WTC11 (cell line): Measurements from ENCODE around the gene UBALD1. TPM values are rescaled to one million over a fixed set of nuclear protein-coding genes. Genes with fewer than 3 reads are reported as not detected.

Source experiments
- ATAC-seq: fragments of 200-7000 bp; cut with Tn5 transposase; 2 replicates; pipeline ENCODE4 v1.10.0; 2021; ENCODE audit warnings: mild to moderate bottlenecking, moderate library complexity
- CTCF ChIA-PET: fragments of 300-600 bp; sonication (Branson Sonifier 250); formaldehyde crosslinking; loops from one replicate; lab custom pipeline; 2021; ENCODE audit warnings: antibody characterized with exemption; lab: Charles Lee
- POLR2A ChIA-PET: fragments of 350-600 bp; sonication (Branson Sonifier 250); formaldehyde crosslinking; loops from one replicate; lab custom pipeline; 2021; ENCODE audit warnings: antibody characterized with exemption; lab: Charles Lee
- DNase-seq: peaks from one replicate; pipeline ENCODE4 v3.0.0; 2021; ENCODE audit warnings: low spot score
- H3K27ac Mint-ChIP-seq: 2 replicates; pipeline ENCODE4 v1.8.0; 2021; ENCODE audit warnings: mixed read lengths
- H3K27me3 Mint-ChIP-seq: 2 replicates; pipeline ENCODE4 v1.8.0; 2021; ENCODE audit warnings: low read depth, mild to moderate bottlenecking, moderate library complexity, mixed read lengths
- H3K36me3 Mint-ChIP-seq: 2 replicates; pipeline ENCODE4 v1.8.0; 2021; ENCODE audit warnings: mixed read lengths
- H3K4me1 Mint-ChIP-seq: 2 replicates; pipeline ENCODE4 v1.8.0; 2022; ENCODE audit warnings: mixed read lengths
- H3K4me3 Mint-ChIP-seq: 2 replicates; pipeline ENCODE4 v1.8.0; 2021; ENCODE audit warnings: mild to moderate bottlenecking, moderate library complexity, mixed read lengths
- H3K9me3 Mint-ChIP-seq: 2 replicates; pipeline ENCODE4 v1.8.0; 2021; ENCODE audit warnings: mixed read lengths
- FOXP1 ChIP-seq: sonication (generic); formaldehyde crosslinking; IDR thresholded peaks from 2 replicates; pipeline ENCODE4 v1.8.0; 2022; ENCODE audit warnings: missing genetic modification reagents, mild to moderate bottlenecking, moderate library complexity, borderline replicate concordance
- GABPB1 ChIP-seq: sonication (generic); formaldehyde crosslinking; IDR thresholded peaks from 2 replicates; pipeline ENCODE4 v1.8.1; 2023; ENCODE audit warnings: mild to moderate bottlenecking, missing genetic modification reagents
- GRHL2 ChIP-seq: fragments of 250-450 bp; sonication (Bioruptor Pico); IDR thresholded peaks from 2 replicates; pipeline ENCODE4 v1.8.0; 2022; ENCODE audit warnings: mild to moderate bottlenecking, moderate library complexity; ENCODE audit not compliant: insufficient replicate concordance, severe bottlenecking
- HMGA2 ChIP-seq: fragments of 250-450 bp; sonication (Bioruptor Pico); IDR thresholded peaks from 2 replicates; pipeline ENCODE4 v1.4.0; 2021; ENCODE audit warnings: mild to moderate bottlenecking, moderate library complexity
- KAT7 ChIP-seq: sonication (generic); formaldehyde crosslinking; IDR thresholded peaks from 2 replicates; pipeline ENCODE4 v1.8.1; 2023; ENCODE audit warnings: missing genetic modification reagents, mild to moderate bottlenecking, borderline replicate concordance
- NR3C1 ChIP-seq: sonication (generic); formaldehyde crosslinking; conservative IDR thresholded peaks from 2 replicates; pipeline ENCODE4 v1.8.1; 2023; ENCODE audit warnings: low read depth, mild to moderate bottlenecking, missing genetic modification reagents
- TCF7 ChIP-seq: sonication (generic); formaldehyde crosslinking; IDR thresholded peaks from 2 replicates; pipeline ENCODE4 v1.8.0; 2022; ENCODE audit warnings: mild to moderate bottlenecking, low read depth, missing genetic modification reagents, moderate library complexity
- TEAD1 ChIP-seq: sonication (generic); formaldehyde crosslinking; IDR thresholded peaks from 2 replicates; pipeline ENCODE4 v1.8.0; 2022; ENCODE audit warnings: mild to moderate bottlenecking, missing genetic modification reagents
- ZNF138 ChIP-seq: sonication (generic); formaldehyde crosslinking; conservative IDR thresholded peaks from 2 replicates; pipeline ENCODE4 v1.8.1; 2022; ENCODE audit warnings: mild to moderate bottlenecking, moderate library complexity, missing genetic modification reagents
- ZNF263 ChIP-seq: sonication (generic); formaldehyde crosslinking; IDR thresholded peaks from 2 replicates; pipeline ENCODE4 v1.8.1; 2022; ENCODE audit warnings: low read depth, mild to moderate bottlenecking, moderate library complexity, missing genetic modification reagents
- ZNF396 ChIP-seq: fragments of 250-450 bp; sonication (Bioruptor Pico); IDR thresholded peaks from 2 replicates; pipeline ENCODE4 v1.8.0; 2021; ENCODE audit warnings: mild to moderate bottlenecking, moderate library complexity, borderline replicate concordance
- ZNF416 ChIP-seq: fragments of 250-450 bp; sonication (Bioruptor Pico); IDR thresholded peaks from 2 replicates; pipeline ENCODE4 v1.9.0; 2021; ENCODE audit warnings: mild to moderate bottlenecking, inconsistent platforms
- total RNA-seq: library from RNA; stranded (reverse); gene quantifications from 3 replicates; pipeline ENCODE4 v1.2.3, GENCODE V29; 2021
- TF ChIP-seq, protein P1 (sequence below): sonication (generic); formaldehyde crosslinking; IDR thresholded peaks from 2 replicates; pipeline ENCODE4 v1.8.1; 2023; ENCODE audit warnings: mild to moderate bottlenecking, missing genetic modification reagents
- TF ChIP-seq, protein P2 (sequence below): fragments of 250-450 bp; sonication (Bioruptor Pico); IDR thresholded peaks from 2 replicates; pipeline ENCODE4 v1.9.0; 2021; ENCODE audit warnings: mild to moderate bottlenecking
- TF ChIP-seq, protein P3 (sequence below): sonication (generic); formaldehyde crosslinking; IDR thresholded peaks from 2 replicates; pipeline ENCODE4 v1.8.1; 2022; ENCODE audit warnings: mild to moderate bottlenecking, missing genetic modification reagents, moderate library complexity, borderline replicate concordance
- TF ChIP-seq, protein P4 (sequence below): sonication (generic); formaldehyde crosslinking; IDR thresholded peaks from 2 replicates; pipeline ENCODE4 v1.8.1; 2023; ENCODE audit warnings: mild to moderate bottlenecking, missing genetic modification reagents, moderate library complexity
- TF ChIP-seq, protein P5 (sequence below): fragments of 250-450 bp; sonication (Bioruptor Pico); IDR thresholded peaks from 2 replicates; pipeline ENCODE4 v1.9.0; 2021; ENCODE audit warnings: mild to moderate bottlenecking
- TF ChIP-seq, protein P6 (sequence below): fragments of 250-450 bp; sonication (Bioruptor Pico); IDR thresholded peaks from 2 replicates; pipeline ENCODE4 v1.8.0; 2021; ENCODE audit warnings: mild to moderate bottlenecking
- TF ChIP-seq, protein P7 (sequence below): sonication (generic); formaldehyde crosslinking; IDR thresholded peaks from 2 replicates; pipeline ENCODE4 v1.8.1; 2022; ENCODE audit warnings: low read depth, mild to moderate bottlenecking, moderate library complexity, missing genetic modification reagents, borderline replicate concordance

The UBALD1 gene
- total RNA-seq, 1 experiment from 2014 or later = 56.8 TPM

DNA sequence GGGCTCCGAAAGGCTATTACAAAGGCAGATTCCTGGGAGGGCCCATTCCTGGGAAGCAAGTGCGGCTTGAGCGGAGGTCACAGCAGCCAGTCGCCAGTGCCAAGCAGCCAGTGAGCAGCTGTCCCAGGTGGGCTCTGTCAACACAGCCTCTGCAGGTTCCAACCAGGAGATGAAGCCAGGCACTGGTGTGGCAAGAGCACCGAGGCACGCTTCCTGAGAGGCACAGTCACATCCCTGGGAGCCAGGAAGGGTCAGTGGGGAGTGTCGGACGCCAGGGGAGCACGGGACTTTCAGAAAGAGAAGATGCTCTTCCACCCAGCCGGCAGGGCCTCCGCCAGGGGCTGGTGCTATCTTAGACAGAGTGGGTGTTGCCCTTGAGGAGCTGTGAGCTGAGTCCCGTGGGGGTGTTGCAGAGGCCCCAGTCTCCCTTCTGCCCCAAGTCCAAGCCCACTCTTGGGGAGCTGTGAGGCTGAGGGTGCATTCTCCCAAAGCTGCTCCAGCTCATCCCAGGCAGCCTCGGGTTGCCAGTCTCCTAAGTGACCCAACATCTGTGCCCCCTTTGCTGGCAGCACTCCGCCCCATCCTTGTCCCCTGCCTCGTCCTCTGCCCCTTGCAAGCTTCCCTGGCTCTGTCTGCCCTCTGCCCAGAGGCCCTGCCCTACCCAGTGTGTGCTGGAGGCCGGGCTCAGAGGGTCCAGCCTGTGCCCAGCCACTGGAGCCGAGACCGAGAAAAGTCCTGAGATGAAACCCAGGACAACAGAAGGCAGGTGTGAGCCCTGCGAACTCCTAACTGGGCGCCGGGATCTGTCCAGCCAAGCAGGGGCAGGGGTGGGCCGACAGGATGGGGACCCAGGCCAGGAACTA, 6.6 kb downstream of the UBALD1 start:
- TF ChIP-seq NR3C1 (no peak), TCF7 (CRISPR knock-in tag) (no peak), GABPB1 (CRISPR knock-in tag) (no peak), ZNF396 (CRISPR knock-in tag) (no peak)
- TF ChIP-seq, protein P1, sequence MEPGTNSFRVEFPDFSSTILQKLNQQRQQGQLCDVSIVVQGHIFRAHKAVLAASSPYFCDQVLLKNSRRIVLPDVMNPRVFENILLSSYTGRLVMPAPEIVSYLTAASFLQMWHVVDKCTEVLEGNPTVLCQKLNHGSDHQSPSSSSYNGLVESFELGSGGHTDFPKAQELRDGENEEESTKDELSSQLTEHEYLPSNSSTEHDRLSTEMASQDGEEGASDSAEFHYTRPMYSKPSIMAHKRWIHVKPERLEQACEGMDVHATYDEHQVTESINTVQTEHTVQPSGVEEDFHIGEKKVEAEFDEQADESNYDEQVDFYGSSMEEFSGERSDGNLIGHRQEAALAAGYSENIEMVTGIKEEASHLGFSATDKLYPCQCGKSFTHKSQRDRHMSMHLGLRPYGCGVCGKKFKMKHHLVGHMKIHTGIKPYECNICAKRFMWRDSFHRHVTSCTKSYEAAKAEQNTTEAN (CRISPR knock-in tag) = no peak
- TF ChIP-seq, protein P2, sequence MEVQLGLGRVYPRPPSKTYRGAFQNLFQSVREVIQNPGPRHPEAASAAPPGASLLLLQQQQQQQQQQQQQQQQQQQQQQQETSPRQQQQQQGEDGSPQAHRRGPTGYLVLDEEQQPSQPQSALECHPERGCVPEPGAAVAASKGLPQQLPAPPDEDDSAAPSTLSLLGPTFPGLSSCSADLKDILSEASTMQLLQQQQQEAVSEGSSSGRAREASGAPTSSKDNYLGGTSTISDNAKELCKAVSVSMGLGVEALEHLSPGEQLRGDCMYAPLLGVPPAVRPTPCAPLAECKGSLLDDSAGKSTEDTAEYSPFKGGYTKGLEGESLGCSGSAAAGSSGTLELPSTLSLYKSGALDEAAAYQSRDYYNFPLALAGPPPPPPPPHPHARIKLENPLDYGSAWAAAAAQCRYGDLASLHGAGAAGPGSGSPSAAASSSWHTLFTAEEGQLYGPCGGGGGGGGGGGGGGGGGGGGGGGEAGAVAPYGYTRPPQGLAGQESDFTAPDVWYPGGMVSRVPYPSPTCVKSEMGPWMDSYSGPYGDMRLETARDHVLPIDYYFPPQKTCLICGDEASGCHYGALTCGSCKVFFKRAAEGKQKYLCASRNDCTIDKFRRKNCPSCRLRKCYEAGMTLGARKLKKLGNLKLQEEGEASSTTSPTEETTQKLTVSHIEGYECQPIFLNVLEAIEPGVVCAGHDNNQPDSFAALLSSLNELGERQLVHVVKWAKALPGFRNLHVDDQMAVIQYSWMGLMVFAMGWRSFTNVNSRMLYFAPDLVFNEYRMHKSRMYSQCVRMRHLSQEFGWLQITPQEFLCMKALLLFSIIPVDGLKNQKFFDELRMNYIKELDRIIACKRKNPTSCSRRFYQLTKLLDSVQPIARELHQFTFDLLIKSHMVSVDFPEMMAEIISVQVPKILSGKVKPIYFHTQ (CRISPR knock-in tag) = no peak
- TF ChIP-seq, protein P3, sequence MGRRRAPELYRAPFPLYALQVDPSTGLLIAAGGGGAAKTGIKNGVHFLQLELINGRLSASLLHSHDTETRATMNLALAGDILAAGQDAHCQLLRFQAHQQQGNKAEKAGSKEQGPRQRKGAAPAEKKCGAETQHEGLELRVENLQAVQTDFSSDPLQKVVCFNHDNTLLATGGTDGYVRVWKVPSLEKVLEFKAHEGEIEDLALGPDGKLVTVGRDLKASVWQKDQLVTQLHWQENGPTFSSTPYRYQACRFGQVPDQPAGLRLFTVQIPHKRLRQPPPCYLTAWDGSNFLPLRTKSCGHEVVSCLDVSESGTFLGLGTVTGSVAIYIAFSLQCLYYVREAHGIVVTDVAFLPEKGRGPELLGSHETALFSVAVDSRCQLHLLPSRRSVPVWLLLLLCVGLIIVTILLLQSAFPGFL (CRISPR knock-in tag) = no peak
- TF ChIP-seq, protein P4, sequence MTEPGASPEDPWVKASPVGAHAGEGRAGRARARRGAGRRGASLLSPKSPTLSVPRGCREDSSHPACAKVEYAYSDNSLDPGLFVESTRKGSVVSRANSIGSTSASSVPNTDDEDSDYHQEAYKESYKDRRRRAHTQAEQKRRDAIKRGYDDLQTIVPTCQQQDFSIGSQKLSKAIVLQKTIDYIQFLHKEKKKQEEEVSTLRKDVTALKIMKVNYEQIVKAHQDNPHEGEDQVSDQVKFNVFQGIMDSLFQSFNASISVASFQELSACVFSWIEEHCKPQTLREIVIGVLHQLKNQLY (CRISPR knock-in tag) = no peak
- Mint-ChIP-seq H3K27ac (no peak overlapping the region), H3K36me3 (no peaks in the 10 kb centered on the region; the same call in 1 of the 2 replicates), H3K27me3 (no peaks in the 10 kb centered on the region), H3K9me3 (no peaks in the 10 kb centered on the region), H3K4me1 (peaks cover 12% of the 10 kb centered on the region), H3K4me3 (no peak overlapping the region)
- ATAC-seq (no peak), DNase-seq (no peak)
- POLR2A ChIA-PET = no interaction called here
- CTCF ChIA-PET = interaction anchor here (0.6 to 1.8 kb wide), 3 partner anchors 16 to 90 kb away, joined by 3 to 7 read pairs (median 6); partner anchors contain the start of gene MGRN1

DNA sequence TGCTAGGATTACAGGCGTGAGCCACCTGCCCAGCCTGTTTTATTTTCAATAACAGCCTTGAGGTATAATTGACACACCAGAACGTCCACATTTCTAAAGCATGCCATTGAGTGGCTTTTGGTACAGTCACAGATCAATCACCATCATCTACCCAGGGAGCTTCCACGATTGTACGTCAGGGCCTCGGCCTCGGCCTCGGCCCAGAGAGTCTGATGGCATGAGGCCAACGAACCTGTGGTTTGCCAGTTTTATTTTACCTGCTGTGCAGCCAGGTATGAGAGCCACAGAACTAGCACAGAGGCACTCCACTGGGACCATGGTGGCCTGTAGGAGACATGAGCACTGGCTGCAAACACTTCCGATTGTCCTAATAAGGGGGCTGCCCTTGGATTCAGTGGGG, 8.3 kb downstream of the UBALD1 start:
- Mint-ChIP-seq H3K27me3 (no peaks in the 10 kb centered on the region), H3K36me3 (no peaks in the 10 kb centered on the region; the same call in 1 of the 2 replicates), H3K9me3 (no peaks in the 10 kb centered on the region), H3K4me3 (no peak overlapping the region), H3K4me1 (peaks cover 8% of the 10 kb centered on the region)
- CTCF ChIA-PET = interaction anchor here (1.6 kb wide), 1 partner anchor 44 kb away, joined by 6 read pairs; no protein-coding TSS in a partner anchor
- DNase-seq = no peak
- POLR2A ChIA-PET = interaction anchor here (0.7 kb wide), 1 partner anchor 213 kb away, joined by 3 read pairs; no protein-coding TSS in a partner anchor
- TF ChIP-seq, protein P5, sequence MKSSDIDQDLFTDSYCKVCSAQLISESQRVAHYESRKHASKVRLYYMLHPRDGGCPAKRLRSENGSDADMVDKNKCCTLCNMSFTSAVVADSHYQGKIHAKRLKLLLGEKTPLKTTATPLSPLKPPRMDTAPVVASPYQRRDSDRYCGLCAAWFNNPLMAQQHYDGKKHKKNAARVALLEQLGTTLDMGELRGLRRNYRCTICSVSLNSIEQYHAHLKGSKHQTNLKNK (CRISPR knock-in tag) = no peak
- TF ChIP-seq FOXP1 (CRISPR knock-in tag) (no peak), TEAD1 (CRISPR knock-in tag) (no peak), HMGA2 (CRISPR knock-in tag) (no peak), GRHL2 (CRISPR knock-in tag) (no peak), ZNF263 (no peak), ZNF138 (CRISPR knock-in tag) (no peak), KAT7 (CRISPR knock-in tag) (no peak), ZNF416 (CRISPR knock-in tag) (no peak)
- TF ChIP-seq, protein P2 (CRISPR knock-in tag) = no peak
- TF ChIP-seq, protein P6, sequence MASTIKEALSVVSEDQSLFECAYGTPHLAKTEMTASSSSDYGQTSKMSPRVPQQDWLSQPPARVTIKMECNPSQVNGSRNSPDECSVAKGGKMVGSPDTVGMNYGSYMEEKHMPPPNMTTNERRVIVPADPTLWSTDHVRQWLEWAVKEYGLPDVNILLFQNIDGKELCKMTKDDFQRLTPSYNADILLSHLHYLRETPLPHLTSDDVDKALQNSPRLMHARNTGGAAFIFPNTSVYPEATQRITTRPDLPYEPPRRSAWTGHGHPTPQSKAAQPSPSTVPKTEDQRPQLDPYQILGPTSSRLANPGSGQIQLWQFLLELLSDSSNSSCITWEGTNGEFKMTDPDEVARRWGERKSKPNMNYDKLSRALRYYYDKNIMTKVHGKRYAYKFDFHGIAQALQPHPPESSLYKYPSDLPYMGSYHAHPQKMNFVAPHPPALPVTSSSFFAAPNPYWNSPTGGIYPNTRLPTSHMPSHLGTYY (CRISPR knock-in tag) = no peak
- TF ChIP-seq, protein P7, sequence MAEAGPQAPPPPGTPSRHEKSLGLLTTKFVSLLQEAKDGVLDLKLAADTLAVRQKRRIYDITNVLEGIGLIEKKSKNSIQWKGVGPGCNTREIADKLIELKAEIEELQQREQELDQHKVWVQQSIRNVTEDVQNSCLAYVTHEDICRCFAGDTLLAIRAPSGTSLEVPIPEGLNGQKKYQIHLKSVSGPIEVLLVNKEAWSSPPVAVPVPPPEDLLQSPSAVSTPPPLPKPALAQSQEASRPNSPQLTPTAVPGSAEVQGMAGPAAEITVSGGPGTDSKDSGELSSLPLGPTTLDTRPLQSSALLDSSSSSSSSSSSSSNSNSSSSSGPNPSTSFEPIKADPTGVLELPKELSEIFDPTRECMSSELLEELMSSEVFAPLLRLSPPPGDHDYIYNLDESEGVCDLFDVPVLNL = no peak
- TF ChIP-seq, all 79 proteins: peak for 0
- ATAC-seq = no peak
- H3K27ac Mint-ChIP-seq = no peak overlapping the region
